HepG2 (cell line): ENCODE data around the gene EMC1. TPM values are rescaled to one million over a fixed set of nuclear protein-coding genes. Genes with fewer than 3 reads are reported as not detected.

ENCODE experiments used
- ATAC-seq: fragments of 200-7000 bp; cut with Tn5 transposase; 3 replicates; pipeline ENCODE4 v1.9.1; 2020; ENCODE audit warnings: mild to moderate bottlenecking, moderate library complexity
- BruUV-seq: library from RNA; stranded (reverse); fragments of 400-500 nt; replicated peaks from 2 replicates; lab custom pipeline; 2021; lab: Mats Ljungman, UMichigan
- CTCF ChIA-PET: fragments of 300-600 bp; formaldehyde crosslinking; extraction: SDS; loops from one replicate; lab custom pipeline; 2021; ENCODE audit warnings: low total read pairs, inconsistent platforms, low intra/inter-chr PET ratio; lab: Yijun Ruan, JAX
- POLR2A ChIA-PET: fragments of 350-600 bp; sonication (Branson Sonifier 250); formaldehyde crosslinking; loops from one replicate; lab custom pipeline; 2020; ENCODE audit warnings: antibody characterized with exemption, inconsistent platforms; lab: Yijun Ruan, JAX
- DNase-seq: peaks from one replicate; pipeline ENCODE4 v3.0.0-alpha.2; 2015; ENCODE audit warnings: low spot score
- FAIRE-seq: peaks from 3 replicates; lab custom pipeline; 2011; peaks lifted over from hg19 to GRCh38; lab: Jason Lieb, UNC
- H2AFZ ChIP-seq: one replicate; pipeline ENCODE4 v1.6.1; 2011; ENCODE audit warnings: low read length, inconsistent platforms
- H3K27ac ChIP-seq: fragments of 300-600 bp; 3 replicates; pipeline ENCODE4 v1.8.0; 2011; ENCODE audit warnings: mixed run types, mild to moderate bottlenecking, mixed read lengths, low read length, inconsistent platforms; ENCODE audit not compliant: insufficient read depth; ENCODE audit errors: extremely low read length
- H3K27me3 ChIP-seq, 2 experiments: fragments of 200-600 bp in 1 of 2; 2 replicates in 1 of 2; 3 replicates in 1 of 2; pipeline versions ENCODE4 v1.6.0 to v1.8.0; 2011; ENCODE audit warnings: low read length in 2 of 2, mild to moderate bottlenecking in 2 of 2, moderate library complexity in 2 of 2, inconsistent platforms in 1 of 2; ENCODE audit not compliant: insufficient read depth in 2 of 2, control insufficient read depth in 1 of 2
- H3K36me3 ChIP-seq, 2 experiments: fragments of 200-600 bp in 1 of 2; replicated peaks in 1 of 2; 2 replicates in 1 of 2; 3 replicates in 1 of 2; pipeline versions ENCODE4 v1.5.1 to v1.8.0; 2011; ENCODE audit warnings: low read length in 2 of 2, inconsistent platforms in 1 of 2; ENCODE audit not compliant: insufficient read depth in 2 of 2, control insufficient read depth in 1 of 2
- H3K4me1 ChIP-seq: 2 replicates; pipeline ENCODE4 v1.5.1; 2012; ENCODE audit warnings: low read length, inconsistent platforms; ENCODE audit not compliant: insufficient read depth
- H3K4me2 ChIP-seq: 2 replicates; pipeline ENCODE4 v1.6.0; 2011; ENCODE audit warnings: low read depth, low read length, inconsistent platforms
- H3K4me3 ChIP-seq, 3 experiments: fragments of 200-600 bp in 1 of 3; sonication (generic), shearing (Covaris generic) in 1 of 3; replicated peaks in 1 of 3; 2 replicates each; pipeline ENCODE4 v1.5.1; 2011 to 2016; ENCODE audit warnings: low read length in 3 of 3, inconsistent platforms in 2 of 3, low read depth in 2 of 3, mild to moderate bottlenecking in 2 of 3, control low read depth in 1 of 3, mixed read lengths in 1 of 3; ENCODE audit not compliant: insufficient read depth in 1 of 3
- H3K79me2 ChIP-seq: one replicate; pipeline ENCODE4 v1.6.1; 2011; ENCODE audit warnings: low read length, inconsistent platforms; ENCODE audit not compliant: insufficient read depth
- H3K9ac ChIP-seq: 2 replicates; pipeline ENCODE4 v1.6.0; 2011; ENCODE audit warnings: mild to moderate bottlenecking, low read depth, low read length, inconsistent platforms; ENCODE audit not compliant: insufficient read depth
- H3K9me3 ChIP-seq: 2 replicates; pipeline ENCODE4 v1.5.1; 2012; ENCODE audit warnings: mild to moderate bottlenecking, low read length
- H4K20me1 ChIP-seq: 2 replicates; pipeline ENCODE4 v1.6.0; 2011; ENCODE audit warnings: inconsistent platforms, mild to moderate bottlenecking, low read length, moderate library complexity; ENCODE audit not compliant: insufficient read depth
- HIC2 ChIP-seq: sonication (generic); formaldehyde crosslinking; IDR thresholded peaks from 2 replicates; pipeline ENCODE4 v1.9.0; 2022; ENCODE audit warnings: low read depth, missing genetic modification reagents
- NFYB ChIP-seq: sonication (generic); formaldehyde crosslinking; IDR thresholded peaks from 2 replicates; pipeline ENCODE4 v1.4.0; 2020; ENCODE audit warnings: missing genetic modification reagents
- RNF2 ChIP-seq: fragments of 450-650 bp; conservative IDR thresholded peaks from 2 replicates; pipeline ENCODE4 v1.6.1; 2016; ENCODE audit warnings: low read depth
- U2AF1 ChIP-seq: fragments of 200-400 bp; formaldehyde crosslinking; optimal IDR thresholded peaks from 2 replicates; pipeline ENCODE3; 2017; ENCODE audit warnings: mild to moderate bottlenecking, low read depth, low read length
- ZNF746 ChIP-seq: sonication (generic); formaldehyde crosslinking; IDR thresholded peaks from 2 replicates; pipeline ENCODE4 v1.8.0; 2022; ENCODE audit warnings: mild to moderate bottlenecking, missing genetic modification reagents
- WGBS: methylation state at CpG from one replicate; pipeline ENCODE4 v1.1.6; 2017; ENCODE audit warnings: low lambda C conversion rate; 5-methylcytosine and 5-hydroxymethylcytosine counted together
- in situ Hi-C: cut with HindIII; loops from 2 replicates; pipeline ENCODE4 v1.10.0; 2017; ENCODE audit warnings: low pct_unique_long_range_greater_than_20kb; ENCODE audit not compliant: extremely low pct_ligation_motif_present
- intact Hi-C: fragments of 100-400 bp; cut with micrococcal nuclease; formaldehyde crosslinking; loops from one replicate; pipeline ENCODE4 v1.10.0; 2022; ENCODE audit not compliant: unreplicated experiment
- polyA plus RNA-seq, 8 experiments: library from polyadenylated mRNA; depleted of rRNA in 3 of 8; stranded (reverse) in 7 of 8; unstranded in 1 of 8; fragments of >200 nt; fragmentation: Illumina TruSeq in 4 of 8; extraction: Trizol in 4 of 8; gene quantifications; 2 replicates each; pipeline versions ENCODE4 v1.2.1 to v1.2.3, GENCODE V29; 2011 to 2016; ENCODE audit warnings: low read depth in 4 of 8, missing spikeins in 1 of 8, mixed read lengths in 1 of 8; ENCODE audit not compliant: insufficient read depth in 1 of 8
- total RNA-seq, 5 experiments: library from RNA; depleted of rRNA; stranded (reverse); fragments of >200 nt; fragmentation: Illumina TruSeq; extraction: Trizol; gene quantifications; 2 replicates each; pipeline ENCODE4 v1.2.3, GENCODE V29; 2016; ENCODE audit warnings: low read depth in 1 of 5

EMC1 gene
- total and polyA plus RNA-seq, 2 of the 13 experiments (the other 11 are each of a cell fraction or from before 2014, with no cell fraction given), result 38.0 to 61.3 TPM

DNA sequence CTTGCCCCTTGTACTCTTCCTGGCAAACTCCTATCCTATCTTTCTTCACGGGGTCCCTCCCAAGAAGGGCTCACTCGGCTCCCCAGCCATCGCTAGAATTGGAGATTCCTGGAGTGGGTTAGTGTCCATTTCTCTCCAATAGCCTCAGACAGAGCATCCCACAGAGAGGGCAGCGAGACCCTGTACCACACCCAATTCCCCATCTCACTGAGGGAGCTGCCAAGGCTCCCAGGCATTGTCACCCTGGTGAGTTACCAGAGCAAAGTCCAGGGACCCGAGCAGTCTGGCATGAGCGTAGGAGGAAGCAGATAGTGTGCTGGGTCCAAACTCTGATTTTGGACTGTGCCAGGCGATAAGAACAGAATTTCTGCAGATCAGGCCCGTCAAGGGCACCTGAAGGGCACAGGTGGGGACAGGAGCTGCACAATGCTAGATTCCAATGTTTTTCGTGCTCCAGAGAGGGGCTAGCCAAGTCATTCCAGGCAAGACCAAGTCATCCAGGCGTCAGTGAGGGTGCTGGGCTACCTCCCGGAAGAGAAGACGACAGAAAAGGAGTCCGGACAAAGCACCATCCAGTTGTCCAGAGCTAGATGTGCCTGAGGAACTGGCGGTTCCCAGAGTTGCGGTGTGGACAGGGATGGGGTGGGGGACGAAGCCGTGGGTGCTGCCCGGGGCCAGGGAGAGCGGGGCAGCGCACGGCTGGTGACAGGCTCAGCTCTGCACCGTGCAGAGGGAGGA, 22.0 kb upstream of the EMC1 start:
- Histone ChIP-seq H3K4me2 (no peak overlapping the region), H3K4me3 (no peak overlapping the region), H3K9ac (no peak overlapping the region), H3K9me3 (no peaks in the 10 kb centered on the region), H2AFZ (no peak overlapping the region), H3K27ac (no peak overlapping the region), H3K27me3 (no peaks in the 10 kb centered on the region), H4K20me1 (no peaks in the 10 kb centered on the region), H3K4me1 (peaks cover 42% of the 10 kb centered on the region)
- CTCF ChIA-PET, result no interaction called here
- no TSS peak for BruUV-seq
- FAIRE-seq (no peak), DNase-seq (no peak), ATAC-seq (no peak)
- WGBS, result 89% methylated on average over 22 of the region's 22 CpGs
- POLR2A ChIA-PET, result interaction anchor here (1.4 kb wide), 1 partner anchor 22 kb away, joined by 4 read pairs; the partner anchor contains the start of genes EMC1 and MRTO4
- in situ Hi-C loops, result no loop called here
- TF ChIP-seq HIC2 (CRISPR knock-in tag) (peak; percentile 59; the same call in 1 of the 2 replicates), RNF2 (no peak)
- TF ChIP-seq, all 625 proteins: peak for 1
- intact Hi-C loops, result no loop called here
- no peaks in the 10 kb centered on the region for H3K79me2 ChIP-seq
- H3K36me3 ChIP-seq, result no peaks in the 10 kb centered on the region

DNA sequence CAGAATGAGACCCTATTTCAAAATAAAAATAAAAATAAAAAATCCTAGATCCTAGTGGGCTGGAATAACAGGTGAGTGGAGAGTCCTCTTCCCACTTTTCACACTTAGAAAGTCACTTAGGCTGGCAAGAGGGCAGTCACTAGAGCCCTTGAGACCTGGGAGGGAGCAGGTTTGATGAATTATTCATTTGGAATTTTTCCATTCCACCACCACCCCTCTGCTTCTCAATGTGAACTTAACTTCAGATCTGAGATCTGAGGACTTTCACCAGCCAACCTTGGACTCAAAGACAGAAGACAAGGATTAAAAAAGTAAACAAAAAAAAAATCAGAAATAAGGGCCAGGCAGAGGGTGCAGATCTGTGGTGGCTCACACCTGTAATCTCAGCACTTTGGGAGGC, 20.7 kb upstream of the EMC1 start:
- FAIRE-seq, result no peak
- POLR2A ChIA-PET, result interaction anchor here (1.4 kb wide), 1 partner anchor 21 kb away, joined by 4 read pairs; the partner anchor contains the start of genes EMC1 and MRTO4
- intact Hi-C loops (no loop called here), in situ Hi-C loops (no loop called here)
- Histone ChIP-seq H3K9ac (no peak overlapping the region), H3K4me3 (no peak overlapping the region), H3K27me3 (no peaks in the 10 kb centered on the region), H4K20me1 (no peaks in the 10 kb centered on the region), H3K4me2 (no peak overlapping the region), H3K79me2 (no peaks in the 10 kb centered on the region), H3K36me3 (no peaks in the 10 kb centered on the region), H2AFZ (no peak overlapping the region), H3K9me3 (no peaks in the 10 kb centered on the region), H3K4me1 (peaks cover 42% of the 10 kb centered on the region), H3K27ac (no peak overlapping the region)
- DNase-seq, result no peak
- TF ChIP-seq U2AF1 (no peak), ZNF746 (CRISPR knock-in tag) (no peak), NFYB (CRISPR knock-in tag) (no peak)
- ATAC-seq, result no peak
- BruUV-seq, result no TSS peak
- CTCF ChIA-PET, result no interaction called here
